GM10248 (cell line): ENCODE measurements around the gene GOSR2.

Experiments used
- CTCF ChIA-PET: fragments of 300-600 bp; sonication (Branson Sonifier 250); formaldehyde crosslinking; extraction: SDS; loops from one replicate; lab custom pipeline; 2021; ENCODE audit warnings: antibody characterized with exemption; lab: Yijun Ruan, JAX
- POLR2A ChIA-PET: fragments of 350-650 bp; sonication (Branson Sonifier 250); formaldehyde crosslinking; extraction: SDS; loops from one replicate; lab custom pipeline; 2020; ENCODE audit warnings: antibody characterized with exemption; lab: Yijun Ruan, JAX
- DNase-seq: peaks from one replicate; pipeline ENCODE4 v3.0.0; 2012; ENCODE audit errors: extremely low spot score
- CTCF ChIP-seq: IDR thresholded peaks from 2 replicates; pipeline ENCODE4 v1.5.1; 2012; ENCODE audit warnings: mild to moderate bottlenecking, low read depth; ENCODE audit errors: extremely low read depth, missing control alignments, control extremely low read depth

GOSR2 gene

GRCh38 chr17:46885415-46886309 is 37.3 kb upstream of the GOSR2 start:
- CTCF ChIA-PET = interaction anchor here (1.1 to 1.7 kb wide), 2 partner anchors 9 to 18 kb away, joined by 3 to 4 read pairs; no protein-coding TSS in a partner anchor
- no peak for DNase-seq
- POLR2A ChIA-PET = no interaction called here
- no peak for TF ChIP-seq CTCF

- no peak for DNase-seq
- no peak for TF ChIP-seq CTCF
- ChIA-PET CTCF (interaction anchor here (1.1 to 1.7 kb wide), 2 partner anchors 10 to 17 kb away, joined by 3 to 4 read pairs; no protein-coding TSS in a partner anchor), POLR2A (no interaction called here)
These were observed 36.7 kb upstream of the GOSR2 start for GRCh38 chr17:46886310-46886663.

GRCh38 chr17:46887717-46888116 is 35.2 kb upstream of the GOSR2 start:
- TF ChIP-seq CTCF = no peak
- POLR2A ChIA-PET = no interaction called here
- DNase-seq = no peak
- CTCF ChIA-PET = interaction anchor here (1.3 kb wide), 1 partner anchor 9 kb away, joined by 4 read pairs; no protein-coding TSS in a partner anchor

GRCh38 chr17:46888727-46889126 is 34.2 kb upstream of the GOSR2 start:
- CTCF ChIA-PET = interaction anchor here (1.0 to 1.3 kb wide), 2 partner anchors 10 to 53 kb away, joined by 3 to 4 read pairs; no protein-coding TSS in a partner anchor
- POLR2A ChIA-PET = no interaction called here
- DNase-seq = no peak
- no peak for TF ChIP-seq CTCF

- CTCF ChIA-PET = no interaction called here
- POLR2A ChIA-PET = no interaction called here
These were observed 33.4 kb upstream of the GOSR2 start for GRCh38 chr17:46889519-46889918.

More at GRCh38 chr17:46889519-46889918, 33.4 kb upstream of the GOSR2 start:
- DNase-seq = no peak
- TF ChIP-seq CTCF = no peak
